Neutrophil (primary cell): ENCODE results near the gene HIPK1.

Experiments
- H3K27ac ChIP-seq: fragments of 200-600 bp; sonication (generic); 2 replicates; pipeline ENCODE4 v1.5.1; 2016; ENCODE audit warnings: mild to moderate bottlenecking, moderate library complexity
- H3K27me3 ChIP-seq: fragments of 200-600 bp; sonication (generic); 2 replicates; pipeline ENCODE4 v1.6.0; 2016; ENCODE audit warnings: mild to moderate bottlenecking
- H3K36me3 ChIP-seq: fragments of 200-600 bp; sonication (generic); 2 replicates; pipeline ENCODE4 v1.5.1; 2017
- H3K4me1 ChIP-seq, 2 experiments: fragments of 200-600 bp in 1 of 2; sonication (generic) in 1 of 2; 1 replicate in 1 of 2; 2 replicates in 1 of 2; pipeline versions ENCODE4 v1.5.1 to v1.6.1; 2013 to 2016; ENCODE audit warnings: low read depth in 1 of 2, low read length in 1 of 2, mild to moderate bottlenecking in 1 of 2, moderate library complexity in 1 of 2; ENCODE audit not compliant: control insufficient read depth in 1 of 2, insufficient read depth in 1 of 2
- H3K4me3 ChIP-seq, 2 experiments: fragments of 200-600 bp in 1 of 2; sonication (generic) in 1 of 2; 1 replicate in 1 of 2; 2 replicates in 1 of 2; pipeline ENCODE4 v1.5.1; 2013 to 2016; ENCODE audit warnings: low read depth in 1 of 2, low read length in 1 of 2, mild to moderate bottlenecking in 1 of 2, moderate library complexity in 1 of 2
- H3K9me3 ChIP-seq: fragments of 200-600 bp; sonication (generic); 2 replicates; pipeline ENCODE4 v1.5.1; 2016
- TF ChIP-seq, protein P1 (sequence below): fragments of 200-600 bp; sonication (generic); IDR thresholded peaks from 2 replicates; pipeline ENCODE4 v1.5.1; 2016; ENCODE audit warnings: antibody characterized with exemption

HIPK1 gene

GRCh38 chr1:113890816-113891215, 38.3 kb upstream of the HIPK1 start:
- no peak overlapping the region for H3K27ac ChIP-seq
- no peaks in the 10 kb centered on the region for H3K9me3 ChIP-seq
- peaks cover 26 to 47% of the 10 kb centered on the region in 2 experiments for H3K4me1 ChIP-seq
- H3K4me3 ChIP-seq, result no peak overlapping the region
- peaks cover 13% of the 10 kb centered on the region for H3K36me3 ChIP-seq
- TF ChIP-seq, protein P1, sequence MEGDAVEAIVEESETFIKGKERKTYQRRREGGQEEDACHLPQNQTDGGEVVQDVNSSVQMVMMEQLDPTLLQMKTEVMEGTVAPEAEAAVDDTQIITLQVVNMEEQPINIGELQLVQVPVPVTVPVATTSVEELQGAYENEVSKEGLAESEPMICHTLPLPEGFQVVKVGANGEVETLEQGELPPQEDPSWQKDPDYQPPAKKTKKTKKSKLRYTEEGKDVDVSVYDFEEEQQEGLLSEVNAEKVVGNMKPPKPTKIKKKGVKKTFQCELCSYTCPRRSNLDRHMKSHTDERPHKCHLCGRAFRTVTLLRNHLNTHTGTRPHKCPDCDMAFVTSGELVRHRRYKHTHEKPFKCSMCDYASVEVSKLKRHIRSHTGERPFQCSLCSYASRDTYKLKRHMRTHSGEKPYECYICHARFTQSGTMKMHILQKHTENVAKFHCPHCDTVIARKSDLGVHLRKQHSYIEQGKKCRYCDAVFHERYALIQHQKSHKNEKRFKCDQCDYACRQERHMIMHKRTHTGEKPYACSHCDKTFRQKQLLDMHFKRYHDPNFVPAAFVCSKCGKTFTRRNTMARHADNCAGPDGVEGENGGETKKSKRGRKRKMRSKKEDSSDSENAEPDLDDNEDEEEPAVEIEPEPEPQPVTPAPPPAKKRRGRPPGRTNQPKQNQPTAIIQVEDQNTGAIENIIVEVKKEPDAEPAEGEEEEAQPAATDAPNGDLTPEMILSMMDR, result no peak
- H3K27me3 ChIP-seq, result no peaks in the 10 kb centered on the region

DNA sequence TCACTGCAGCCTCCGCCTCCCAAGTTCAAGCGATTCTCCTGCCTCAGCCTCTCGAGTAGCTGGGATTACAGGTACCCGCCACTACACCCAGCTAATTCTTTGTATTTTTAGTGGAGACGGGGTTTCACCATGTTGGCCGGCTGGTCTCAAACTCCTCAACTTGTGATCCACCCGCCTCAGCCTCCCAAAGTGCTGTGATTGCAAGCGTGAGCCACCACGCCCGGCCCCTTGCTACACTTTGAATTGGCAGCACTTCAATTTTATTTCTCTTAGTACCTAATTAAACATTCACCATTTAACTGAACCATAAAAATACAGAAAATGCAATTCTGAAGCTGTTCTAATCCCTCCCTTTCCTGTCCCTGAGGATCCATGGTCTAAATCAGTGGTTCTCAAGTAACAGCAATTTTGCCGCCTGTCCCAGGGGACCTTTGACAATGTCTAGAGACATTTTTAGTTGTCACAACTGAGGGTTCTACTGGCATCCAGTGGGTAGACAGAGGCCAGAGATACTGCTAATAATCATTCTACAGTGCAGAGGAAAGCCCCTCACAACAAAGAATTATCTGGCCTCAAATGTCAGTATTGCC, 37.4 kb upstream of the HIPK1 start:
- Histone ChIP-seq H3K27me3 (no peaks in the 10 kb centered on the region), H3K27ac (peak overlapping the region; percentile 33), H3K4me1 (peaks cover 16 to 44% of the 10 kb centered on the region in 2 experiments), H3K9me3 (no peaks in the 10 kb centered on the region), H3K36me3 (peaks cover 16% of the 10 kb centered on the region), H3K4me3 (no peak overlapping the region)
- TF ChIP-seq, protein P1, result no peak

DNA sequence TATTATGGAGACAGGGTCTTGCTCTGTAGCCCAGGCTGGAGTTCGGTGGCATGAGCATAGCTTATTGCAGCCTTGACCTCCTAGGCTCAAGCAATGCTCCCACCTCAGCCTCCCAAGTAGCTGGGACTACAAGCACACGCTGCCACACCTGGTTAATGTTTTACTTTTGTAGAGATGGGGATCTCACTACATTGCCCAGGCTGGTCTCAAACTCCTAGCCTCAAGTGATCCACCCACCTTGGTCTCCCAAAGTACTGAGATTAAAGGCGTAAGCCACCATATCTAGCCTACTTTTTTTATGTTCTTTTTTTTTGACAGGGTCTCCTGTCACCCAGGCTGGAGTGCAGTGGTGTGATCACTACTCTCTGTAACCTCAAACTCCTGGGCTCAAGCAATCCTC, 35.9 kb upstream of the HIPK1 start:
- peaks cover 9 to 42% of the 10 kb centered on the region in 2 experiments for H3K4me1 ChIP-seq
- H3K36me3 ChIP-seq, result peaks cover 16% of the 10 kb centered on the region
- TF ChIP-seq, protein P1, result no peak
- no peak overlapping the region for H3K4me3 ChIP-seq
- no peaks in the 10 kb centered on the region for H3K27me3 ChIP-seq
- peak overlapping the region; percentile 27 for H3K27ac ChIP-seq
- no peaks in the 10 kb centered on the region for H3K9me3 ChIP-seq

DNA sequence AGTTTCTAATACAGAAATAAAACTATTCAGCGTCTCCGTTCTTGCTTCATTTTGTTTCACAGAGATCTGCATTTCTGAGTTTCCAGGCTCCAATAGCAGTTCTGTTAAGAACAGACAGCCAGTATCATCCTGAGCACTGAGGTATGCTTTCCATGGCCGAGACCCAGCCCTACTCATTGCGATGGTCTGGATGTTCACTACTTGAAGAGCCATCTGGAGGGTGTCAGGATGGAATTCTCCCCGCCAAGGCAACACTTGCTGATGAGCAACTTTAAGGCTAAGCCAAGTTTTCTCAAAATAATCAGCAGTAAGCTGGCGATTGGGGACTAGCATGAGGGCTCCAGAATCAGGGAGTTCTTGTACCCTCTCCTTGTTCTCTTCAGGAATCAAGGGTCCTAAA, 34.0 kb upstream of the HIPK1 start:
- Histone ChIP-seq H3K4me1 (peaks cover 18 to 50% of the 10 kb centered on the region in 2 experiments), H3K27ac (peak overlapping the region; percentile 0), H3K36me3 (peaks cover 16% of the 10 kb centered on the region), H3K9me3 (no peaks in the 10 kb centered on the region), H3K4me3 (no peak overlapping the region), H3K27me3 (no peaks in the 10 kb centered on the region)
- TF ChIP-seq, protein P1, result no peak

GRCh38 chr1:113895961-113896360, 33.2 kb upstream of the HIPK1 start:
- Histone ChIP-seq H3K9me3 (no peaks in the 10 kb centered on the region), H3K36me3 (peaks cover 16% of the 10 kb centered on the region), H3K4me1 (peaks cover 24 to 59% of the 10 kb centered on the region in 2 experiments), H3K27me3 (no peaks in the 10 kb centered on the region), H3K4me3 (no peak overlapping the region), H3K27ac (peak overlapping the region; percentile 56)
- TF ChIP-seq, protein P1, result no peak
